NCI-H2107 (cell line): ENCODE data around the gene RASAL2.

Experiments used
- DNase-seq: peaks from one replicate; lab custom pipeline; 2025; lab: John Stamatoyannopoulos, UW

RASAL2 gene

GRCh38 chr1:178458203-178458602, 364.3 kb downstream of the RASAL2 start:
- no peak for DNase-seq

DNA sequence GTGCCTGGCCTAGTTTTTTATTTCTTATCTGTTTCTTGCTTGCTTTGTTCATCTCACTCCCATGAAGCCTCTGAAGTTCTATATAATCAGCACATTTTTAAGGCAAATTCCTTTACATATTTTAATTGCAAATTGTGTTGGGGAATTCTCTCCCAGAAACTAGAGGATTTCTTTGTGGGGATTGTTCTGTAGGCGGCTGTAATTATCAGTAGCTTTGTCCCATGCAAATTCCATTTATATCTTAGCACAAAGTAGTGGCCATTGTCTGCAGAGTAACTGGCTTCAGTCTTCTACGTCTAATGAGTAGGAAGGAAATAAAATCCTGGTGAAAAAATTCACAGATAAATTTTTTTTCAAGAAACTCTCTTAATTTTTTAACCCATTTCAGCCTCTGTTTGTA, 367.2 kb downstream of the RASAL2 start:
- DNase-seq, result no peak

DNA sequence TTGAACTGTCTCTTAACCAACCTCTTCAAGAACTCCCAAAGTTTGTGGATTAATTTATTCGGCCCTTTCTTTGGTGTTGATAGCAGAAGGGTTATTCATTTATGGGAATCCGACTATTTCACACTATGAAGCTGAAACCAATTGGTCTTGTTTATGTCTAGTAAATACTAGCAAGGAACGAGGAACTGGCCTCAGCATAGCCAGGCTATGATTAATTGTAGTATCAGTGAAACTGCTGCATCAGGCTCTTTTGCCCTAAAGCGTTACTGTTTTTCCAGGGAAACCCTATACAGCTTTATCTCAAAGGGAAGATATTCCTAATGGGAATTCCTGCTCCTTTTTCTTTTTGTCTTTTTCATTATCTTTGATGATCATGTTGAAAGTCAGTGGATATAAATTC, 367.8 kb downstream of the RASAL2 start:
- no peak for DNase-seq

- DNase-seq, result no peak
Measured at GRCh38 chr1:178464141-178464540, 370.2 kb downstream of the RASAL2 start.

GRCh38 chr1:178464566-178464965, 370.7 kb downstream of the RASAL2 start:
- no peak for DNase-seq

DNA sequence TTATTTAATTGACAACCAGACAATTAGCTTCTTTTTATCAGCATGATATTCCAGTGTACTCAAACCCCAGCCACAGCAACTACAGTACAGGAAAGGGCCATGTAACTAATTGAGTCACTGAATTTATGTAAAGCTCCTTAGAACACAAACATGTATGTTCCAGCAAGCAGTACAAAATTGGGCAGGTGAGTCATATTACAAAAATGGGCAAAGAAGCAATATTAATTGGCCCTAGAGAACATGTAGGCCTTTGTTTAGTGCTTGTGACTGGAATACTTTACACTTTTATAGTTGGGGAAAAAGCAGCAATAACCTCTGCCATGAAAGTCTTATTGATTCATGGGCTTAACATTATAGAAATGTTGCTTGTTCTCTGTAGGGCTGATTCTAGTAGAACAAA, 371.1 kb downstream of the RASAL2 start:
- DNase-seq, result no peak

DNA sequence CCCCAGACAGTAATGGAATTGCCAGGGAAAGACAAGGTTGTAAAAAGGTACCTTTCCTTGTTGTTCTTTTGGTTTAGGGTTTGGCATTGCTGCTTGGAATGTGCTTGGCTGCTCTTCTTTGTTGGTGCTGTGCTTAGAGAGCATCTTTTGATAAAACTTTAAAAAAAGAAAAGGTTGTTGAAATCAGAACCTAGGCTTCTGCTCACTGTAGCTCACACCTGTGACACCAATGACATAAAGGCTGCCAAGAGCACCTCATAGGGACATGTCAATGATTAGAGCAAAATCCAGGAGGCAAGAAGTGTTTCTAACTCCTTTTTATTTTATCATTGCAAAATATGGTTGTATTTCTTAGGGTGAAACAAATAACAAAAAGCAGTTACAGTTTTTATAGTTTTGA, 373.9 kb downstream of the RASAL2 start:
- no peak for DNase-seq

- DNase-seq, result no peak
Measured at GRCh38 chr1:178470411-178470960, 376.6 kb downstream of the RASAL2 start.

GRCh38 chr1:178472531-178472930, 378.6 kb downstream of the RASAL2 start:
- DNase-seq, result no peak

DNA sequence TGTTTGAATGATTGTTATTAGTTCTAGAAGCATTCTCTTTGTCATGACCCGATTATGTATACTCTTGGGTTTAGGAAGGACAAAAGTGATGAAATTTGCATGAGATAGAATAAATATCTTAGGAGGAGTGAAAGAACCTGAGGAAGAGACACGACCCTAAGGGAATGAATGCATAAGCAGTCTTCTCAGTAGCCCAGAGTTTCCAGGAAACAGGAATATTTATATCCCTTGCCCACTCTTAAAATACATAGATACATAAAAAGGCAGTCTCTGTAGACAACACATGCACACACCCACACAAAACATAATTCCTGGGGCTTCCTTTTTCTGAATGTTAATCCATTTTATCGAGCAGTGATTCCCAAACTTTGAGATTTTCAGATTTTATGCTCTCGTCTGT, 383.5 kb downstream of the RASAL2 start:
- DNase-seq, result no peak

DNA sequence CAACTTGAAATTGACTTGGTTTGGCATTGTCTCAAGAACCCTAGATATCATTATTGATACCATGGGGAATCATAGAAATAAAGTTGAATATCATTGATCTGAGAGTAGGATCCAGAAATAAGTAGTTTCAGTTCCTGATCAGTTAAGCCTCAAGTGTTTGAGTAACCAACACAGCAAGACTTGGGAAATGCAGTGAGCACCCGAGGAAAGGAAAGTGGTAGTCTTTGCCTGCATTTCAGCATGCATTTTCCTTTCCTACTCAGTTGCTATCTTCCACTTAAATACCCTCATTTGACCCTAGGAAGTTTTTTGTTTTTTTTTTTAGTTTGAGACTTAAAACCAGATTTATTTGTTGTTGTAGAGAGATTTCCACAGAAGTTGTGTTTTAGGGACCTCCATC, 383.9 kb downstream of the RASAL2 start:
- DNase-seq, result no peak

DNA sequence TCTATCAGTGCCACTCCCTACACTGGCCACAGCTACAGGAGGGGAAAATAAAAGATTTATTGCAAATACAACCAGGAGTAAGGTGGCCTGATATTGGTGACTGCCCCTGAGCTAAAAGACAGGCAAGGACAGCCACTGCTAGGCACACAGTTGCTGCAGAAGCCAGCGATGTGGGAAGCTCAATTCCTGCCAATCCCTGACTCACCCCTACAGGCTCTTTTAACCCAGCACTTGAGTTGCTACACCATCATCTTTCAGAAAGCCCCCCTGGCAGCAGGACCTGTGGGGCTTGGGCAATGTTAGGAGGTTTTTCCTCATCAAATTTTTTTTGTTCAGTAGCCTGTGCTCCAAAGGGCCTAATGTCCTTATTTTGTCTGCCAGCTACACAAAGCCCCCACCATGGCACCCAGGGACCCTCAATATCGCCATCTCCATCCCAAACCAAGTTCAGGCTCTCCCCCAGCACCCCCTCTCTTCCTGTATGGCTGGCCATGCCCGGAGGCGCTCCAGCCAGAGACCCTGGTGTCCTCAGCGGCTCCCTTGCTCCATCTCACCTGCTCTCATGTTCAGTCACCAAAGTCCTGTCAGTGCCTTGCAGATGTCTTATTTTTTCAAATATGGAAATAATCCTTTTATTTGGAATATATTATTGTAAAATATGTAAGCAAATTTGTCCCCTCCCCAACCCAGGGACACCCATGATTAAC, 389.5 kb downstream of the RASAL2 start:
- DNase-seq, result no peak

- no peak for DNase-seq
Measured at GRCh38 chr1:178484698-178485225, 390.9 kb downstream of the RASAL2 start.

GRCh38 chr1:178485541-178485981, 391.7 kb downstream of the RASAL2 start:
- no peak for DNase-seq

DNA sequence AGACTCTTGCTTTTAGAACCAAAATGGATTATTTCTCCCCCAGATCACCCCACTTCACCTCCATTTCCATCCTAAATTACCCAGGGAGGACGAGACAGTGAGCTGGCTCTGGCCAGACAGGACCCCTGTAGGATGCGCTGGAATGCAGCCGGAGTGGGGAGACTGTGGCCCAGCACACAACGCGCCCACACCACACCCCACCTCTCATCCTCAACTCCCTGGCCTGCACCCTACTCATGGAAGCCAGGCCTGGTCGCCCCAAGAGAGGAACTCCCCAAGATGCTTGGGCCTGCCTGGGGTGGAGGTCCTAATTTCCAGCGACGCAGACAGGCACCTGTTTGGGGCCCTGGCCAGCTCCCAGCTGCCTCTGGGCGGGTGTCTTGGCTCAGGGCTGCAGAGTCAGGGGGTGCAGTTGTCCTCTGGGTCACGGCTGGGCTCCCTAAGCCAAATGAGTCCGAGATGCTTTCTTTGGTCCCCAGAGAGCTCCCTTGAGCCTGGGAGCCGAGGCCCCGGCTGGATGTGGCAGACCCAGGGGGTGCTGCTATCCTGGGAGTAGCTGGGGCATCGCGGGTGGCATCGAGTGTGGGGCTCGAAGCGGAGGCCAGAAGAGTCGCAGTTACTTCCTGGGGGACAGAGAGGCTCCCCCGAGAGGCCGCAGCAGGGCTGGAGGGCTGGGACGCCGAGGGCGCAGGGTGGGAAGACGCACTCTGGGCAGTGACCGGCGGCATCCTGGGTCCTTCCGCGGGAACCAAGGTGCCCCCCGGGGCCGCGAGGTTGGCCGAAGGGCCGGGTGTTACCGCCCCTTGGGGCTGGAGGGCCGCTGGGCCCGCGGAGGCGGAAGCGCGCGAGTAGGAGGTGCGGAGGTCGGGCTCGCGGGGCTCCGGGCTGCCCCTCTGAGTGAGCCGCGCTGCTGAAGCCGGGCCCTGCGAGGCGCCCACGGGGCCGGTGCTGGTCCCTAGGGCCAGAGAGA, 392.5 kb downstream of the RASAL2 start:
- no peak for DNase-seq

GRCh38 chr1:178487070-178487615, 393.2 kb downstream of the RASAL2 start:
- DNase-seq, result no peak

GRCh38 chr1:178488393-178488792, 394.5 kb downstream of the RASAL2 start:
- no peak for DNase-seq

- DNase-seq, result no peak
Measured at GRCh38 chr1:178489399-178489798, 395.5 kb downstream of the RASAL2 start.

DNA sequence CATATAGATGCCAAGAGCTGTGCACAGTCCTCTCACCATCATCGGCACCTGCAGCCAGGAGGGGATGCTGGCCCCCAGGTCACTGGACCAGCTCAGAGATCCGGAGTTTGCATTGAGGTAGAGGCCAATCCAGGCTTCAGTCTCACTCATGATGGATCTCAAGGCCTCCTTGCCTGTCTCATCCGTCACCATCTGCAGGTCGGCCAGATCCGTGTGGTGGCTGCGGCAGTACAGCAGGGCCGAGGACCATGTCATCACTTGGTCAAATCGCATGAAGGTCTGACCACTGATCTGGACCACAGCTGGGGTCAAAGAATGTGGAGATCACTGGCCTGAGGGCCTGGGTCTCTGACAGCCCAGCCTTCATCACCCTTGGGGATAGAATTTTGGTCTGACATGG, 396.2 kb downstream of the RASAL2 start:
- no peak for DNase-seq

DNA sequence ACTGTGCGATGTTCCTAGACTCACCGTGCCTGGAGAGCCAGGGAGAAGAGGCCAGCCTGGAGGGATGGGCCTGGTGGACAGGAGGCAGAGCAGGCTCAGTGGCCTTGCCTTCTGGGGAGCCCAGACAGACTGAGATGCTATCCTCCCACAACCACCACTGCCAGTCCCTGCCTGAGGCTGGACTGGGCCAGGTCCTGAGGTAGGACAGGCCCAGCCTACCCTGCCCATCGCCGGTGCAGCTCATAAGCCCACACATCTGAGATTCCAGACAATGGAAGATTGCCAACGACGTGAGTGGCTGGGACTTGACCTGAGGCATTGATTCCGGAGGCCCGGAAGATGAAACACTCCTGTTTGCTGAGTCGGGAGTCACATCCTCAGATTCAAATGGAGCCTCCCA, 397.1 kb downstream of the RASAL2 start:
- no peak for DNase-seq

GRCh38 chr1:178491721-178492120, 397.8 kb downstream of the RASAL2 start:
- DNase-seq, result no peak

DNA sequence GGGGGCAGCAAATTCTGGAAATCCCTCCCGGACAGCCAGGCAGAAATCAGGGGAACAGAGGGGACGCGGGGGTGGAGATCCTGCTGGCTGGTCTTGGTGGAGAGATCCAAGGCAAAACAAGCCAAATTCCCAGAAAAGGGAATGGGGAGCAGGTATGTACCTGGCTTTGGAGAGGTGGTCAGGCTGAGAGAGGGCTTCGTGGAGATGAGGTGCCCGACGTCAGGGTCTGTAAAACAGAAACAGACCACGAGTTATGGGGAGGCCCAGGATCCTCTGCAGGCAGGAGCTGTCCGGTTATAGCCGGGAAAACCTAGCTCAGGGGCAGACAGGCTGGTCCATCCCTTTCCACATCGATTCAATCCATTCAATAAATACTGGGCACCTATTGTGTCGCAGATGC, 398.4 kb downstream of the RASAL2 start:
- no peak for DNase-seq
